Tibial nerve (tissue), 4 donors: ENCODE data around the gene MS4A7.

Experiments used
- EP300 ChIP-seq, 2 donors: sonication (generic); formaldehyde crosslinking; IDR thresholded peaks; one replicate each; pipeline ENCODE4 v1.6.1; 2017; ENCODE audit warnings: antibody characterized with exemption in 2 of 2, mild to moderate bottlenecking in 1 of 2
- POLR2A ChIP-seq, 2 donors: fragments of 450-650 bp; IDR thresholded peaks; one replicate each; pipeline ENCODE4 v1.6.1; 2017; ENCODE audit warnings: antibody characterized with exemption in 2 of 2, mild to moderate bottlenecking in 2 of 2, moderate library complexity in 2 of 2
- TF ChIP-seq, protein P1 (sequence below), 5 experiments: fragments of 200-600 bp in 3 of 5; fragments of 450-650 bp in 2 of 5; sonication (generic) in 3 of 5; IDR thresholded peaks; one replicate each; pipeline ENCODE4 v1.5.1; 2016 to 2019; ENCODE audit warnings: antibody characterized with exemption in 5 of 5, mild to moderate bottlenecking in 3 of 5, moderate library complexity in 2 of 5

- TF ChIP-seq, protein P1, sequence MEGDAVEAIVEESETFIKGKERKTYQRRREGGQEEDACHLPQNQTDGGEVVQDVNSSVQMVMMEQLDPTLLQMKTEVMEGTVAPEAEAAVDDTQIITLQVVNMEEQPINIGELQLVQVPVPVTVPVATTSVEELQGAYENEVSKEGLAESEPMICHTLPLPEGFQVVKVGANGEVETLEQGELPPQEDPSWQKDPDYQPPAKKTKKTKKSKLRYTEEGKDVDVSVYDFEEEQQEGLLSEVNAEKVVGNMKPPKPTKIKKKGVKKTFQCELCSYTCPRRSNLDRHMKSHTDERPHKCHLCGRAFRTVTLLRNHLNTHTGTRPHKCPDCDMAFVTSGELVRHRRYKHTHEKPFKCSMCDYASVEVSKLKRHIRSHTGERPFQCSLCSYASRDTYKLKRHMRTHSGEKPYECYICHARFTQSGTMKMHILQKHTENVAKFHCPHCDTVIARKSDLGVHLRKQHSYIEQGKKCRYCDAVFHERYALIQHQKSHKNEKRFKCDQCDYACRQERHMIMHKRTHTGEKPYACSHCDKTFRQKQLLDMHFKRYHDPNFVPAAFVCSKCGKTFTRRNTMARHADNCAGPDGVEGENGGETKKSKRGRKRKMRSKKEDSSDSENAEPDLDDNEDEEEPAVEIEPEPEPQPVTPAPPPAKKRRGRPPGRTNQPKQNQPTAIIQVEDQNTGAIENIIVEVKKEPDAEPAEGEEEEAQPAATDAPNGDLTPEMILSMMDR (IDR thresholded peaks at IDR 0.05) = no peak
- no peak for TF ChIP-seq EP300 (IDR thresholded peaks at IDR 0.05)
- no peak for TF ChIP-seq POLR2A (IDR thresholded peaks at IDR 0.05)
These were observed 30.2 kb upstream of the MS4A7 start for GRCh38 chr11:60348116-60348515.
